Measurements from ENCODE around the gene CDK5RAP2. TPM values are rescaled to one million over a fixed set of nuclear protein-coding genes. Genes with fewer than 3 reads are reported as not detected.

CDK5RAP2 gene
- total RNA-seq, 1 donor from 2014 or later, result 16.8 TPM

DNA sequence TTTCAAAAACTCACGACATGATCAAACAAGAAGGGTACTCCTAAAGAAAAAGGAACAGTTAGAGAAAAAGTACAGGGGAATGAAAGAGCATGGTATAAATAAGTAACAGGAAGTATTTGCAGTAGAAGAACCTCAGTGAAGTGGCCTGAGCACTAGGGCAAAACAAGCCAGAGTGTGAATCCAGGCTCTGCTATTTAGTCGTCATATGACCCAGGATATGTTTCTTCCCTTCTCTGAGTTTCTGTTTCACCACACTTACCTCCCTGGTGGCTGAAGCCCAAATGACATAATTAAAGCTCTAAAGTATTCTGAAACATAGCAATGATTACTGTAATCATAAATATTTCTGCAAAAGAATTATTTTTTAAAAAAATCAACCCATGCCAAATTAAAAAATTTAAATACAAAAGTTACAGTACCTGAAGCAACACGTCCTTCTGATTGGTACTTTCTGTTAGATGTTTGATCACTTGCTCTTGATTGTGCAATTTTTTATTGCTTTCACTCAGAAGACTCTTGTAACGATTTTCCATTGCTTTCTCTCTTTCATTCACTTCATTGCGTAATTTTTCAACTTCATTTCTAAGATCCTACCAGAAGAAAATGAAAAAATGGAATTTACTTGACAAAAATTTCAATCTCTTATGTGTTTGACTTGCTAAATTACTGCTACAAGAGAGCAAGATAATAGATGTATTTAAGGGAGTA lies 88.9 kb downstream of the CDK5RAP2 start:
- Histone ChIP-seq H3K4me3 (ENCODE audit: low read depth, low read length) (no peak overlapping the region), H3K27me3 (ENCODE audit: control insufficient read depth, insufficient read depth, low read length) (no peaks in the 10 kb centered on the region), H3K36me3 (ENCODE audit: control insufficient read depth, insufficient read depth, low read length) (peaks cover 4% of the 10 kb centered on the region)
- DNase-seq (ENCODE audit: low read depth) (no peak), FAIRE-seq (no peak)
- TF ChIP-seq, protein P1, sequence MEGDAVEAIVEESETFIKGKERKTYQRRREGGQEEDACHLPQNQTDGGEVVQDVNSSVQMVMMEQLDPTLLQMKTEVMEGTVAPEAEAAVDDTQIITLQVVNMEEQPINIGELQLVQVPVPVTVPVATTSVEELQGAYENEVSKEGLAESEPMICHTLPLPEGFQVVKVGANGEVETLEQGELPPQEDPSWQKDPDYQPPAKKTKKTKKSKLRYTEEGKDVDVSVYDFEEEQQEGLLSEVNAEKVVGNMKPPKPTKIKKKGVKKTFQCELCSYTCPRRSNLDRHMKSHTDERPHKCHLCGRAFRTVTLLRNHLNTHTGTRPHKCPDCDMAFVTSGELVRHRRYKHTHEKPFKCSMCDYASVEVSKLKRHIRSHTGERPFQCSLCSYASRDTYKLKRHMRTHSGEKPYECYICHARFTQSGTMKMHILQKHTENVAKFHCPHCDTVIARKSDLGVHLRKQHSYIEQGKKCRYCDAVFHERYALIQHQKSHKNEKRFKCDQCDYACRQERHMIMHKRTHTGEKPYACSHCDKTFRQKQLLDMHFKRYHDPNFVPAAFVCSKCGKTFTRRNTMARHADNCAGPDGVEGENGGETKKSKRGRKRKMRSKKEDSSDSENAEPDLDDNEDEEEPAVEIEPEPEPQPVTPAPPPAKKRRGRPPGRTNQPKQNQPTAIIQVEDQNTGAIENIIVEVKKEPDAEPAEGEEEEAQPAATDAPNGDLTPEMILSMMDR (IDR thresholded peaks at IDR 0.05; ENCODE audit: insufficient read depth, low read length, severe bottlenecking), result no peak

DNA sequence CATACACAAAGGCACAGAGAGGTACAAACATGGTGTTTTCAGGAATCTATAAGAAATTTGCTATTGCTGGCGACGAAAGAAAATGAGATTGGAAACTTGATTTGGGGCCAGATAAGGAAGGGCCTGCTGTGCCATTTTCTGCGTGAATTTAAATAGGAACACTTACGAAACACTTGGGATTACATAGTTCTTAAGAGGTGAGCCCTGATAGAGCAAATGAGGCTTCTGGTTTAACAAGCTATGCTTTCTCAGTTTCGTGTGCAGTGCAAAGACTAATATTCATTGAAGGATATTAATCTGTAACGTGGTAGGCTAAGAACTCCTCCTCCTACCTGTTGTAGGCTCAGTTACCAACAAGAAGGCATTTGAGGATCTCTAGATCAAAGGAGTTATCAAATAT lies 93.1 kb downstream of the CDK5RAP2 start:
- TF ChIP-seq, protein P1 (IDR thresholded peaks at IDR 0.05; ENCODE audit: insufficient read depth, low read length, severe bottlenecking), result no peak
- no peak for FAIRE-seq
- no peaks in the 10 kb centered on the region for H3K27me3 ChIP-seq (ENCODE audit: control insufficient read depth, insufficient read depth, low read length)
- peaks cover 4% of the 10 kb centered on the region for H3K36me3 ChIP-seq (ENCODE audit: control insufficient read depth, insufficient read depth, low read length)
- no peak overlapping the region for H3K4me3 ChIP-seq (ENCODE audit: low read depth, low read length)
- DNase-seq (ENCODE audit: low read depth), result no peak

DNA sequence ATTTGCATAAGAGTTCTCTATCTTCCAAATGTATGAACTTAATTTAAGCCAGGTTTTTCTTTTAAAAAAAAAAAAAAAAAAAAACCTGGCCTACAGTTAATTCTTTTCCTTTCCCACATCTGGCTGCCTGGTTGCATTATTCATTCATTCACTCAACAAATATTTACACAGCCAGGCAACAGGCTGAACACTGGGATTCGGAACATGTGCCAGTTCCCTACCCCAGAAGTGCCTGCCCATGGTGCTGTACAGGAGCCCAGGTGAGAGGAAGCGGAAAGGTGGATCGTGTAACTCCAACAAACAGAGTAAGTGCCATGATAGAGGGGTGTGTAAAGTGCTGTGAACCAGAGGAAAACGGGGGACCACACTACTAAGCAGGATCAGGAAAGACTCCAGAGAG lies 93.6 kb downstream of the CDK5RAP2 start:
- FAIRE-seq, result no peak

DNA sequence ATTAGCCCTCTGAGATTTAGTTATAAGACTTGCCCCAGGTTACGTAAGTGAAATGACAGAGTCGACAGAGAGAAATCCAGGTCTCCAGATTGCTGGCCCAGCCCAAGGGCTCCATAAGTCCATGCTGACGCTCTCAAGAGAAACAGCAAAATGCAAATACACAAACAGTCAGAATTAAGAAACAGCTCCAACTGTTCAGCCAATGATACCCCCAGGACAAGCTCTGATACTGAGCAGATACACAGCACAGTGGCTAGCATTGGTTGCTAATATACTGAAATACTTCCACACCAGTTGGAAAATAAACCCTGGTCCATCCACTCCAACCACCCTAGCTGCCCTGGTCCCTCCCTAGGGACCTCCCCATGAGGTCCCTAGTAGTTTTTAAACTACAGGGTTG lies 94.2 kb downstream of the CDK5RAP2 start:
- Histone ChIP-seq H3K27me3 (ENCODE audit: control insufficient read depth, insufficient read depth, low read length) (no peaks in the 10 kb centered on the region), H3K36me3 (ENCODE audit: control insufficient read depth, insufficient read depth, low read length) (peaks cover 3% of the 10 kb centered on the region), H3K4me3 (ENCODE audit: low read depth, low read length) (no peak overlapping the region)
- TF ChIP-seq, protein P1 (IDR thresholded peaks at IDR 0.05; ENCODE audit: insufficient read depth, low read length, severe bottlenecking), result no peak
- DNase-seq (ENCODE audit: low read depth) (no peak), FAIRE-seq (no peak)

More for the DNA sequence above, 93.6 kb downstream of the CDK5RAP2 start:
- no peaks in the 10 kb centered on the region for H3K27me3 ChIP-seq (ENCODE audit: control insufficient read depth, insufficient read depth, low read length)
- peak; percentile 47 for DNase-seq (ENCODE audit: low read depth)
- TF ChIP-seq, protein P1 (IDR thresholded peaks at IDR 0.05; ENCODE audit: insufficient read depth, low read length, severe bottlenecking), result no peak
- no peak overlapping the region for H3K4me3 ChIP-seq (ENCODE audit: low read depth, low read length)
- peaks cover 4% of the 10 kb centered on the region for H3K36me3 ChIP-seq (ENCODE audit: control insufficient read depth, insufficient read depth, low read length)

DNA sequence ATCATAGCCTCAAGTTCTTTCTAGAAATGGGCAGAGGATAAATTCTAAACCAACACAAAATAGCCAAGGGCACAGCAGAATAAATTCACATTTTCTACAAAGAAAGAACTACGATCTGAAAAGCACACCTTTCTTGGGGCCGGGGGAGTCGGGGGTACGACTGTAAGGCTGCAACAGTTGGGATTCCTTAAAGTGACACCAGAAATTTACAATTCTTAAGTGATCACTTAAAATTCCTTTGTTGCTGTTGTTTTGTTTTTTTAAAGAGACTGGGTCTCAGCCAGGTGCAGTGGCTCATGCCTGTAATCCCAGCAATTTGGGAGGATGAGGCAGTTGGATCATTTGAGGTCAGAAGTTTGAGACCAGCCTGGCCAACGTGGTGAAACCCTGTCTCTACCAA lies 95.8 kb downstream of the CDK5RAP2 start:
- Histone ChIP-seq H3K4me3 (ENCODE audit: low read depth, low read length) (no peak overlapping the region), H3K36me3 (ENCODE audit: control insufficient read depth, insufficient read depth, low read length) (peaks cover 1% of the 10 kb centered on the region), H3K27me3 (ENCODE audit: control insufficient read depth, insufficient read depth, low read length) (no peaks in the 10 kb centered on the region)
- TF ChIP-seq, protein P1 (IDR thresholded peaks at IDR 0.05; ENCODE audit: insufficient read depth, low read length, severe bottlenecking), result no peak
- FAIRE-seq (no peak), DNase-seq (ENCODE audit: low read depth) (no peak)
